Glutamatergic neuron (in vitro differentiated cells): ENCODE measurements around the gene PKDREJ. TPM values are rescaled to one million over a fixed set of nuclear protein-coding genes. Genes with fewer than 3 reads are reported as not detected.

ENCODE experiments used
- DNase-seq: peaks from one replicate; pipeline ENCODE4 v3.0.0; 2022
- H3K27ac Mint-ChIP-seq: one replicate; pipeline ENCODE4 v1.8.0; 2020; ENCODE audit warnings: mild to moderate bottlenecking, mixed read lengths, inconsistent platforms; ENCODE audit not compliant: unreplicated experiment
- H3K27me3 Mint-ChIP-seq: one replicate; pipeline ENCODE4 v1.8.0; 2020; ENCODE audit warnings: mild to moderate bottlenecking, moderate library complexity, mixed read lengths, inconsistent platforms; ENCODE audit not compliant: unreplicated experiment
- H3K36me3 Mint-ChIP-seq: one replicate; pipeline ENCODE4 v1.8.0; 2020; ENCODE audit warnings: mild to moderate bottlenecking, mixed read lengths, inconsistent platforms; ENCODE audit not compliant: unreplicated experiment
- H3K4me1 Mint-ChIP-seq: one replicate; pipeline ENCODE4 v1.8.0; 2020; ENCODE audit warnings: mild to moderate bottlenecking, low read depth, mixed read lengths, inconsistent platforms; ENCODE audit not compliant: unreplicated experiment
- H3K4me3 Mint-ChIP-seq: one replicate; pipeline ENCODE4 v1.8.0; 2020; ENCODE audit warnings: mild to moderate bottlenecking, mixed read lengths, inconsistent platforms; ENCODE audit not compliant: unreplicated experiment
- H3K9me3 Mint-ChIP-seq: one replicate; pipeline ENCODE4 v1.8.0; 2020; ENCODE audit warnings: mild to moderate bottlenecking, moderate library complexity, mixed read lengths, inconsistent platforms; ENCODE audit not compliant: unreplicated experiment
- total RNA-seq: library from RNA; stranded (reverse); fragmentation: NEBNext Ultra II Directional; extraction: Animal tissue kit (Norgen Biotek cat#: 25700); gene quantifications from one replicate; pipeline ENCODE4 v1.2.1, GENCODE V29; 2021; ENCODE audit not compliant: unreplicated experiment
- TF ChIP-seq, protein P1 (sequence below): fragments of 200-600 bp; sonication (generic); IDR thresholded peaks from one replicate; pipeline ENCODE4 v1.5.0; 2021; ENCODE audit not compliant: partially characterized antibody, unreplicated experiment

The PKDREJ gene
- total RNA-seq, 1 donor from 2014 or later: not detected

DNA sequence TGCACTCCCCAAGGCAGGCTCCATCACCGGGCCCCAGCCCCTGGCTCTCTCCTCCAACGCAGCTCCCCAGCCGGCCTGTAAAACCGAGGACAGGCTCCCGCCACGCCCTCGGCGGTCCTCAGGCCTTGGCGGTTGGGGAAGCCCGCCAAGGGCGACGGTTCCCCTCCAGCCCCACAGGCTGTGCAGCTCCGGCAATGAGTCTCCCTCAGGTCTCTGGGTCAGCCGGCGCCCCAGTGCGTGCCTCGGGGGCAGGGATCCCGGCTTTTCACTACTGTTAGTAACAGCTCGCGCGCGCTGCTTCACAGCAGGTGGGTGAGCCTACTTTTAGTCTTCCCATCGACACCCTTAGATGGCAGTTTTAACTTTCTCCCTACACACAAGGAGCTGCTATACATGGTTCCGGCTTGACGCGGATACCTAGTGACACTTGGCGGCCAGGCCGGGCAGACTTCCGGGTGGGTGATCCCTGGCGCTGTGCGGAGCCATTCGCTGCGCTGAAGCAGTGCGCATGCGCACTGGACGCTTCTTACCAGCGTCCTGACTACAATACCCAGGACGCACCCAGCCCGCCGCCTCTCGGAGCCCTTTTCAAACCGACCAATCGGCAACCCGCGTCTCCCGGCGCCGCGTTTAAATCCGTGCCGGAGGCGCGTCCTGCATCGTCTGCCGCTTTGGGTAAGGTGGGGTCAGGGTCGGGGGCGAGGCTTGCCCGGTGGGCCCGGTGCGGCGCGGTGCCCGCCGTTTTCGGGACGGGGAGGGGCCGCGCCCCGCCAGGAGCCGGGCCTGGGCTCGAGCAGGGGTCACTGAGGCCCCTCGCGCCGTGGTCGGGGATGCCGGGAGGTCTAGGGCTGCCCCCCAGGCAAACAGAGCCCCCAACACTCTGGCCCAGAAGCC is 33.4 kb upstream of the PKDREJ start, which contains the start of gene GTSE1:
TSS of gene GTSE1 (plus strand) at position 614 of the 894 bp plus-strand sequence. CDS start 531 bp downstream, outside the sequence.
- Mint-ChIP-seq H3K27me3 (peaks cover 2% of the 10 kb centered on the region), H3K4me1 (peaks cover 21% of the 10 kb centered on the region), H3K9me3 (peaks cover 14% of the 10 kb centered on the region), H3K4me3 (peak within 1 kb of the TSS; percentile 93), H3K27ac (peak within 1 kb of the TSS; percentile 89), H3K36me3 (no peaks in the 10 kb centered on the region)
- peak; percentile 98 for DNase-seq
- TF ChIP-seq, protein P1, sequence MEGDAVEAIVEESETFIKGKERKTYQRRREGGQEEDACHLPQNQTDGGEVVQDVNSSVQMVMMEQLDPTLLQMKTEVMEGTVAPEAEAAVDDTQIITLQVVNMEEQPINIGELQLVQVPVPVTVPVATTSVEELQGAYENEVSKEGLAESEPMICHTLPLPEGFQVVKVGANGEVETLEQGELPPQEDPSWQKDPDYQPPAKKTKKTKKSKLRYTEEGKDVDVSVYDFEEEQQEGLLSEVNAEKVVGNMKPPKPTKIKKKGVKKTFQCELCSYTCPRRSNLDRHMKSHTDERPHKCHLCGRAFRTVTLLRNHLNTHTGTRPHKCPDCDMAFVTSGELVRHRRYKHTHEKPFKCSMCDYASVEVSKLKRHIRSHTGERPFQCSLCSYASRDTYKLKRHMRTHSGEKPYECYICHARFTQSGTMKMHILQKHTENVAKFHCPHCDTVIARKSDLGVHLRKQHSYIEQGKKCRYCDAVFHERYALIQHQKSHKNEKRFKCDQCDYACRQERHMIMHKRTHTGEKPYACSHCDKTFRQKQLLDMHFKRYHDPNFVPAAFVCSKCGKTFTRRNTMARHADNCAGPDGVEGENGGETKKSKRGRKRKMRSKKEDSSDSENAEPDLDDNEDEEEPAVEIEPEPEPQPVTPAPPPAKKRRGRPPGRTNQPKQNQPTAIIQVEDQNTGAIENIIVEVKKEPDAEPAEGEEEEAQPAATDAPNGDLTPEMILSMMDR: no peak

DNA sequence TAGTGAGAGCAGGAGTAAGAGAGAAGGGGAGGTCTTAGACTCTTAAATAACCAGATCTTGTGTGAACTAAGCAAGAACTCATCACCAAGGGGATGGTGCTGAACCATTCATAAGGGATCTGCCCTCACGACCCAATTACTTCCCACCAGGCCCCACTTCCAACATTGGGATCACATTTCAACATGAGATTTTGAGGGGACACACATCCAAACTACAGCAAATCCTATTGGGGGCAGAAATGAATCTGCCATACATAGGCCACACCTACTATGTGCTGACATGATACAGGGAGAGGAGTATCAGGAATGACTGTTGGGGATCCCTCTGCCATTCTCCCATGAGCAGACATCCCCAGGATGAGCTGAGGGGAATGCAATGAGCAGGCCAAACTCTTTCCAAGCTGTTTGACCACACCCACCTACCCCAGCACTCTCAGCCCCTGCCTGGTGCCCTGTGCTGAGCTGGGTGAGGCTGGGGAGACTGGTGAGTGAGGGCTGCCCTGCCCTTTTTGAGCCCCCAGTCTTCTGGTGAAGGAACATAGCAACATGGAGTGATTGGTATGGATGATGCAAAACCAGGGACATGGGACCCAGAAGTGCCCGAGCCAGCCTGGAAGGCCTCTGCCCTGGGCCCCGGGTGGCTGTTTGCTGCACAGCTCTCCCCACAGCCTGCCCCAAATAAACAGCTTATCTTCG is 32.3 kb upstream of the PKDREJ start:
- Mint-ChIP-seq H3K4me1 (peaks cover 21% of the 10 kb centered on the region), H3K36me3 (no peaks in the 10 kb centered on the region), H3K4me3 (peak overlapping the region; percentile 93), H3K9me3 (peaks cover 14% of the 10 kb centered on the region), H3K27ac (peak overlapping the region; percentile 89), H3K27me3 (peaks cover 2% of the 10 kb centered on the region)
- DNase-seq: no peak
- TF ChIP-seq, protein P1: no peak

DNA sequence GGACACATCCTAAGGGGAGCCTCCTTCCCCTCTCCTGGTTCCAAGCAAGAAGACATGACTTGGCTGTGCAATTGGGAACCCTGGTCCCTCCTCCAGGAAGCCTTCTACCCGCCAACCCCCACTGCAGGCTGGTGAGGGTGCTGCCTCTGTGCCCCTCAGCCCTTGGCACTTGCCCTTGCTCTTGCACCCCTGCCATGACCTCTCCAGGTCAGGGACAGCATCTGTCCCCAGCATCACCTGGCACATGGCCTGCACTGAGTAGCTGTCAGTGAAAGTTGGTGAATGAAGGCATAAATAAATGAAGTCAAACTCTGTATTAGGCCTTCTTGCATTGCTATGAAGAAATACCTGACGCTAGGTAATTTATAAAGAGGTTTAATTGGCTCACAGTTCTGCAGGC is 31.6 kb upstream of the PKDREJ start:
- H3K27ac Mint-ChIP-seq: peak overlapping the region; percentile 82
- peaks cover 14% of the 10 kb centered on the region for H3K9me3 Mint-ChIP-seq
- H3K27me3 Mint-ChIP-seq: peaks cover 2% of the 10 kb centered on the region
- DNase-seq: no peak
- H3K4me3 Mint-ChIP-seq: peak overlapping the region; percentile 55
- peaks cover 21% of the 10 kb centered on the region for H3K4me1 Mint-ChIP-seq
- H3K36me3 Mint-ChIP-seq: no peaks in the 10 kb centered on the region
- TF ChIP-seq, protein P1: no peak

DNA sequence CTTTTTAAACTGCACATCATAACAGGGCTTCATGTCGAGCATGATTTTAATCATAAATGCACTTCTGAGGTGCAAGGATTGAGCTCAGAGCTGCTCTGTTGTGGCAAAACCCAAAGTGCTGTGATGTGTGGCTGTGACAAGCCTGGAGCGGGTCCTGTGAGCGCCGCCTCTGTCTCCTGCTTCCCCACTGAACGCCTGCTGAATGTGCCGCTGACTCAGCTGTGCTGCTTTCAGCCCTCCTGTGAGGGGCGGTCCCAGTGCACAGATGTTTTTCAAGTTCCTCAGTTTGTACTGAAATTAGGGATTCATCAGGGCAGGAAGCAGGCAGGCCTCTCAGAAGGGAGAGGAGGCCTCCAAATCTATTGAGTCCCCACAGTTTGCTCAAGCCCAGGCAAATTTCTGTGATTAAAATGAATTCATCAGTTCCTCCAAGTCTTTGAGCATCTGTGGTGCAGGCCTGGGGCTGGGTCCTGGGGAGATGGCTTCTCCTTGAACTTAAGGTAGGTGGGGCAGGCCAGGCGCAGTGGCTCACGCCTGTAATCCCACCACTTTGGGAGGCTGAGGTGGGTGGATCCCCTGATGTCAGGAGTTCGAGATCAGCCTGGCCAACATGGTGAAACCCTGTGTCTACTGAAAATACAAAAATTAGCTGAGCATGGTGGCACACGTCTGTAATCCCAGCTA is 30.6 kb upstream of the PKDREJ start:
- Mint-ChIP-seq H3K27me3 (peaks cover under 1% of the 10 kb centered on the region), H3K4me3 (peak overlapping the region; percentile 25), H3K9me3 (peaks cover 14% of the 10 kb centered on the region), H3K27ac (peak overlapping the region; percentile 68), H3K4me1 (peaks cover 19% of the 10 kb centered on the region), H3K36me3 (no peaks in the 10 kb centered on the region)
- peak; percentile 50 for DNase-seq
- TF ChIP-seq, protein P1: no peak
